HG03439 (cell line): ENCODE measurements around the gene CCDC92B.

Experiments
- ATAC-seq: cut with Tn5 transposase; IDR thresholded peaks from one replicate; pipeline ENCODE4 v1.9.1; 2021; ENCODE audit warnings: mild to moderate bottlenecking, moderate library complexity; ENCODE audit not compliant: unreplicated experiment

CCDC92B gene

GRCh38 chr17:2779545-2779944 is 30.1 kb upstream of the CCDC92B start:
- no peak for ATAC-seq

- ATAC-seq, result no peak
Measured at GRCh38 chr17:2778489-2778888, 29.0 kb upstream of the CCDC92B start.

GRCh38 chr17:2777242-2777867 is 27.9 kb upstream of the CCDC92B start:
- no peak for ATAC-seq

- ATAC-seq, result no peak
Measured at GRCh38 chr17:2776589-2777241, 27.3 kb upstream of the CCDC92B start.

- ATAC-seq, result no peak
Measured at GRCh38 chr17:2775206-2775605, 25.8 kb upstream of the CCDC92B start.

GRCh38 chr17:2770129-2770528 is 20.7 kb upstream of the CCDC92B start:
- no peak for ATAC-seq

- no peak for ATAC-seq
Measured at GRCh38 chr17:2758870-2759269, 9.4 kb upstream of the CCDC92B start.

- no peak for ATAC-seq
Measured at GRCh38 chr17:2755891-2756724, 6.7 kb upstream of the CCDC92B start.

GRCh38 chr17:2751491-2751890 is 2.0 kb upstream of the CCDC92B start:
- ATAC-seq, result no peak

GRCh38 chr17:2750721-2751120 is 1.3 kb upstream of the CCDC92B start:
- ATAC-seq, result no peak

GRCh38 chr17:2749784-2750181 is 331 bp upstream of the CCDC92B start:
- ATAC-seq, result no peak

GRCh38 chr17:2745317-2746037 is 4.0 kb downstream of the CCDC92B start:
- ATAC-seq, result no peak

- ATAC-seq, result no peak
Measured at GRCh38 chr17:2737693-2738092, 11.8 kb downstream of the CCDC92B start.

GRCh38 chr17:2736956-2737355 is 12.5 kb downstream of the CCDC92B start:
- no peak for ATAC-seq

GRCh38 chr17:2735896-2736295 is 13.6 kb downstream of the CCDC92B start:
- ATAC-seq, result no peak

GRCh38 chr17:2734939-2735338 is 14.5 kb downstream of the CCDC92B start:
- no peak for ATAC-seq

GRCh38 chr17:2731807-2732206 is 17.6 kb downstream of the CCDC92B start:
- ATAC-seq, result no peak

- ATAC-seq, result no peak
Measured at GRCh38 chr17:2730764-2731353, 18.6 kb downstream of the CCDC92B start.

GRCh38 chr17:2724784-2725164 is 24.7 kb downstream of the CCDC92B start:
- ATAC-seq, result no peak

- no peak for ATAC-seq
Measured at GRCh38 chr17:2723997-2724783, 25.3 kb downstream of the CCDC92B start.
